PC-3 (cell line): ENCODE results near the gene ABCA12. TPM values are rescaled to one million over a fixed set of nuclear protein-coding genes. Genes with fewer than 3 reads are reported as not detected.

Experiments
- ATAC-seq: fragments of 200-7000 bp; cut with Tn5 transposase; 2 replicates; pipeline ENCODE4 v1.9.1; 2020; ENCODE audit warnings: mild to moderate bottlenecking, moderate library complexity
- Bru-seq: library from RNA; stranded (reverse); fragments of 400-500 nt; gene quantifications from one replicate; lab custom pipeline; 2021; lab: Mats Ljungman, UMichigan
- BruChase-seq, 2 experiments: library from RNA; stranded (reverse); fragments of 400-500 nt; gene quantifications; one replicate each; lab custom pipeline; 2021; lab: Mats Ljungman, UMichigan
- BruUV-seq: library from RNA; stranded (reverse); fragments of 400-500 nt; replicated peaks from 2 replicates; lab custom pipeline; 2021; lab: Mats Ljungman, UMichigan
- CTCF ChIA-PET: fragments of 300-600 bp; sonication (Branson Sonifier 250); formaldehyde crosslinking; loops from one replicate; lab custom pipeline; 2022; ENCODE audit warnings: antibody characterized with exemption; lab: Charles Lee
- POLR2A ChIA-PET: fragments of 300-600 bp; sonication (Branson Sonifier 250); formaldehyde crosslinking; loops from one replicate; lab custom pipeline; 2022; ENCODE audit warnings: antibody characterized with exemption; ENCODE audit not compliant: unreplicated experiment; lab: Charles Lee
- DNase-seq: peaks from one replicate; pipeline ENCODE4 v3.0.0-alpha.2; 2015
- H2AFZ ChIP-seq: fragments of 300-600 bp; sonication (generic); 2 replicates; pipeline ENCODE4 v1.6.0; 2016; ENCODE audit warnings: antibody characterized with exemption, low read length
- H3F3A ChIP-seq: fragments of 300-600 bp; sonication (generic); one replicate; pipeline ENCODE4 v1.6.0; 2017; ENCODE audit warnings: antibody characterized with exemption, low read length, control low read depth, mild to moderate bottlenecking; ENCODE audit not compliant: unreplicated experiment
- H3K27ac ChIP-seq: fragments of 300-600 bp; sonication (generic); 2 replicates; pipeline ENCODE4 v1.5.1; 2016; ENCODE audit warnings: mild to moderate bottlenecking, low read length
- H3K27me3 ChIP-seq: fragments of 300-600 bp; sonication (generic); 2 replicates; pipeline ENCODE4 v1.6.1; 2016; ENCODE audit warnings: low read length, mixed read lengths
- H3K36me3 ChIP-seq: fragments of 300-600 bp; sonication (generic); 2 replicates; pipeline ENCODE4 v1.6.1; 2016; ENCODE audit warnings: low read depth, mixed run types, low read length, mixed read lengths
- H3K4me1 ChIP-seq: fragments of 300-600 bp; sonication (generic); 2 replicates; pipeline ENCODE4 v1.5.1; 2016; ENCODE audit warnings: low read length; ENCODE audit not compliant: insufficient read depth
- H3K4me2 ChIP-seq: fragments of 300-600 bp; sonication (generic); 2 replicates; pipeline ENCODE4 v1.6.0; 2016; ENCODE audit warnings: low read length
- H3K4me3 ChIP-seq: fragments of 300-600 bp; sonication (generic); 2 replicates; pipeline ENCODE4 v1.5.1; 2016; ENCODE audit warnings: mild to moderate bottlenecking, low read length, mixed read lengths
- H3K79me2 ChIP-seq: fragments of 300-600 bp; sonication (generic); 2 replicates; pipeline ENCODE4 v1.6.1; 2017; ENCODE audit warnings: low read length, mixed read lengths
- H3K9ac ChIP-seq: fragments of 300-600 bp; sonication (generic); 2 replicates; pipeline ENCODE4 v1.6.0; 2016; ENCODE audit warnings: mild to moderate bottlenecking, low read length
- H3K9me2 ChIP-seq: fragments of 300-600 bp; sonication (generic); replicated peaks from 2 replicates; pipeline ENCODE4 v1.6.1; 2016; ENCODE audit warnings: mixed run types, low read length, mixed read lengths
- H3K9me3 ChIP-seq: fragments of 300-600 bp; sonication (generic); 2 replicates; pipeline ENCODE4 v1.6.1; 2016; ENCODE audit warnings: low read length, mixed read lengths
- H4K20me1 ChIP-seq: fragments of 300-600 bp; sonication (generic); 2 replicates; pipeline ENCODE4 v1.6.1; 2016; ENCODE audit warnings: low read length, mixed read lengths
- EZH2 ChIP-seq: fragments of 300-600 bp; sonication (generic); IDR thresholded peaks from one replicate; pipeline ENCODE4 v1.6.1; 2017; ENCODE audit warnings: antibody characterized with exemption, mild to moderate bottlenecking, low read length; ENCODE audit not compliant: unreplicated experiment
- EZH2phosphoT487 ChIP-seq: fragments of 300-600 bp; sonication (generic); IDR thresholded peaks from 2 replicates; pipeline ENCODE4 v1.6.1; 2018; ENCODE audit warnings: mild to moderate bottlenecking, antibody characterized with exemption, low read length, borderline replicate concordance
- intact Hi-C: fragments of 100-400 bp; cut with micrococcal nuclease; formaldehyde crosslinking; loops from 2 replicates; pipeline ENCODE4 v1.9.0; 2023
- long read RNA-seq: library from polyadenylated mRNA; unstranded; transcript quantifications from one replicate; pipeline ENCODE4 v2.0.0, GENCODE V29; 2021; ENCODE audit not compliant: unreplicated experiment
- total RNA-seq: library from RNA; depleted of rRNA; stranded (reverse); fragments of >200 nt; gene quantifications from 2 replicates; pipeline ENCODE4 v1.2.3, GENCODE V29; 2014; rRNA removed
- TF ChIP-seq, protein P1 (sequence below): fragments of 300-600 bp; sonication (generic); conservative IDR thresholded peaks from 2 replicates; pipeline ENCODE4 v1.5.1; 2017; ENCODE audit warnings: antibody characterized with exemption, low read depth, mild to moderate bottlenecking, low read length

ABCA12 gene
- not detected in 2 replicates for total RNA-seq
- percentile 8 among the genes with signal in this experiment for Bru-seq, nascent RNA
- percentile 4 among the genes with signal in this experiment for BruChase-seq, experiment 1, labeled RNA remaining after a 6-hour chase
- percentile 11 among the genes with signal in this experiment for BruChase-seq, experiment 2, labeled RNA remaining after a 2-hour chase
- long read RNA-seq = 0 reads

DNA sequence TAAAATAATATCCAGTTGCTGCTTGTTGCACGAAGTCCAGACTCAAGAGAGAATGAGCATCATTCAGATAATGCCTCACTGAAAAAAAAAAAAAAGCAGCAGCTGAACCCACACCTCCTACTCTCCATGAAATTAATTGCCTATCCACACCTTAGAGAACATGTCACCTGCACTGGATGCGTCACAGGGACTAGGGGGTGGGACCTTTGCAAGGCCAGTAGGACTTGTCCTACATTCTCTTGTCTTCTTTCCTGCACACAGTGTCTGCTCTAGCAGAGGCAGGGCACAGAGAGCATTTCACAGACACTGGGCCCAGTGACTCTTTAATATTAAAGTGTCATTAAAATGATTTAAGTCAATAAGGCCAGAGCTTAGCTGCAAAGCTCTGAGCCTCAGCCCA is at the start of gene ABCA12:
Gene ABCA12, minus strand, starts transcription at position 148 of the 400 bp plus-strand sequence. CDS start 418 bp downstream, outside the sequence.
- Histone ChIP-seq H3K9me2 (no peaks in the 10 kb centered on the region), H3K36me3 (no peaks in the 10 kb centered on the region), H3K9ac (0 out of 2 replicates have a peak within 1 kb of the TSS, but pooled peaks have one; percentile 18), H4K20me1 (no peaks in the 10 kb centered on the region), H2AFZ (peak within 1 kb of the TSS; percentile 22; the same call in 1 of the 2 replicates), H3K27ac (peak within 1 kb of the TSS; percentile 69), H3F3A (no peaks in the 10 kb centered on the region), H3K4me3 (peak within 1 kb of the TSS; percentile 13; the same call in 1 of the 2 replicates), H3K27me3 (no peaks in the 10 kb centered on the region), H3K4me1 (peaks cover 26% of the 10 kb centered on the region), H3K9me3 (no peaks in the 10 kb centered on the region), H3K79me2 (no peaks in the 10 kb centered on the region), H3K4me2 (peak within 1 kb of the TSS; percentile 63)
- TF ChIP-seq EZH2phosphoT487 = no peak
- TF ChIP-seq, protein P1, sequence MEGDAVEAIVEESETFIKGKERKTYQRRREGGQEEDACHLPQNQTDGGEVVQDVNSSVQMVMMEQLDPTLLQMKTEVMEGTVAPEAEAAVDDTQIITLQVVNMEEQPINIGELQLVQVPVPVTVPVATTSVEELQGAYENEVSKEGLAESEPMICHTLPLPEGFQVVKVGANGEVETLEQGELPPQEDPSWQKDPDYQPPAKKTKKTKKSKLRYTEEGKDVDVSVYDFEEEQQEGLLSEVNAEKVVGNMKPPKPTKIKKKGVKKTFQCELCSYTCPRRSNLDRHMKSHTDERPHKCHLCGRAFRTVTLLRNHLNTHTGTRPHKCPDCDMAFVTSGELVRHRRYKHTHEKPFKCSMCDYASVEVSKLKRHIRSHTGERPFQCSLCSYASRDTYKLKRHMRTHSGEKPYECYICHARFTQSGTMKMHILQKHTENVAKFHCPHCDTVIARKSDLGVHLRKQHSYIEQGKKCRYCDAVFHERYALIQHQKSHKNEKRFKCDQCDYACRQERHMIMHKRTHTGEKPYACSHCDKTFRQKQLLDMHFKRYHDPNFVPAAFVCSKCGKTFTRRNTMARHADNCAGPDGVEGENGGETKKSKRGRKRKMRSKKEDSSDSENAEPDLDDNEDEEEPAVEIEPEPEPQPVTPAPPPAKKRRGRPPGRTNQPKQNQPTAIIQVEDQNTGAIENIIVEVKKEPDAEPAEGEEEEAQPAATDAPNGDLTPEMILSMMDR = no peak
- no peak for TF ChIP-seq EZH2
- POLR2A ChIA-PET = no interaction called here
- ATAC-seq (no peak), DNase-seq (no peak)
- no TSS peak for BruUV-seq
- CTCF ChIA-PET = no interaction called here
- intact Hi-C loops = loop anchor here (5.0 kb wide), 1 partner anchor 111 kb away; no protein-coding TSS in a partner anchor

DNA sequence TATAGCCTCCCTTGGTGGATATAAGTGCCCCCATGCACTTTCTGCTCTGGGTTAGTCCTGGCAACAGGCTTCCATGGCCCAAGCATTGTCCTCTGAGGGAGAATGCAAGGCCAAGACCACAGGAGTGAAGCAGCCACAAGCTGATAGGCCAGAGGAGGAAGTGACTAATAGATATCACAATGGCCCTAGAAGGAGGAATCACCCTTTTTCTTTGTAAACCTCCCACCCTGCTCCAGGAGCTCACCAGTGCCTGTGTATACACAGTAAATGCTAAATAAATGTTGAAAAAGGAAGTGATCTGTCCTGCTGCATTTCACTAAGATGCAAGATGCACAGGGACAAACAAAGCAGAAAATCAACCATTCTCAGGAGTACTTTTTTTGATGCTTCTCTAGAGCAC is 49.7 kb upstream of the ABCA12 start:
- Histone ChIP-seq H3K4me1 (no peaks in the 10 kb centered on the region), H3K9ac (no peak overlapping the region), H3K4me3 (no peak overlapping the region), H3K4me2 (no peak overlapping the region), H4K20me1 (no peaks in the 10 kb centered on the region), H3K79me2 (no peaks in the 10 kb centered on the region), H3K36me3 (no peaks in the 10 kb centered on the region), H3K27me3 (no peaks in the 10 kb centered on the region), H2AFZ (no peak overlapping the region), H3F3A (no peaks in the 10 kb centered on the region), H3K9me2 (no peaks in the 10 kb centered on the region), H3K27ac (no peak overlapping the region), H3K9me3 (no peaks in the 10 kb centered on the region)
- peak; percentile 85 for ATAC-seq
- TF ChIP-seq, protein P1 = no peak
- no peak for TF ChIP-seq EZH2phosphoT487
- CTCF ChIA-PET = no interaction called here
- intact Hi-C loops = no loop called here
- no TSS peak for BruUV-seq
- DNase-seq = peak; percentile 15
- POLR2A ChIA-PET = no interaction called here

DNA sequence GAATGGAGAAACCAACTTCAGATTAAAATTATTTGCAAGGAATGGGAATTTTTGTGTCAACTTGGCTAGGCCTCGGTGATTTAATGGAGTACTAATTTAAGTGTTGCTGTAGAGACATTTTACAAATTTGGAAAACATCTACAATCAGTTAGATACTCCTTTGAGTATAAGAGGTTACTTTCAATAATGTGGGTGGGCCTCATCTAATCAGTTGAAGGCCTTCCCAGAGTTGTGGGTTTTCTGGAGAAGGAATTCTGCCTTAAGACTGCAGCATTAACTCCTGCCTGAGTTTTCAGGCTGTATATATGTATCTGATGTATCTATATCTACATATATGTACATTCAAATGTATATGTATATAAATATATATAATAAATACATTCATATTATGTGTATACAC is 47.6 kb upstream of the ABCA12 start:
- no peak for DNase-seq
- no peaks in the 10 kb centered on the region for H3K27me3 ChIP-seq
- no peak overlapping the region for H3K4me2 ChIP-seq
- POLR2A ChIA-PET = no interaction called here
- no peaks in the 10 kb centered on the region for H4K20me1 ChIP-seq
- no peak overlapping the region for H3K4me3 ChIP-seq
- no peak overlapping the region for H3K27ac ChIP-seq
- TF ChIP-seq EZH2 = no peak
- TF ChIP-seq, protein P1 = no peak
- no peak for TF ChIP-seq EZH2phosphoT487
- H3F3A ChIP-seq = no peaks in the 10 kb centered on the region
- H3K36me3 ChIP-seq = no peaks in the 10 kb centered on the region
- H2AFZ ChIP-seq = no peak overlapping the region; the same call in 1 of the 2 replicates
- intact Hi-C loops = no loop called here
- H3K9me3 ChIP-seq = no peaks in the 10 kb centered on the region
- no peak overlapping the region for H3K9ac ChIP-seq
- H3K79me2 ChIP-seq = no peaks in the 10 kb centered on the region
- CTCF ChIA-PET = no interaction called here
- H3K4me1 ChIP-seq = no peaks in the 10 kb centered on the region
- ATAC-seq = no peak
- no peaks in the 10 kb centered on the region for H3K9me2 ChIP-seq
- BruUV-seq = no TSS peak
